Ascending aorta (tissue), 2 donors: Measurements from ENCODE around the gene STK17A. TPM values are rescaled to one million over a fixed set of nuclear protein-coding genes. Genes with fewer than 3 reads are reported as not detected.
"Not testable (repeated sequence)": the region's sequence is repeated elsewhere in the genome, so short reads cannot be mapped to it uniquely, and the experiment has no call there.

ENCODE experiments used
- DNase-seq, 2 donors: peaks; one replicate each; pipeline ENCODE4 v3.0.0-alpha.2; 2019; ENCODE audit warnings: low spot score in 2 of 2
- H3K27ac ChIP-seq, 2 donors: fragments of 200-600 bp; sonication (generic); one replicate each; pipeline ENCODE4 v1.5.1; 2016 to 2017; ENCODE audit warnings: mild to moderate bottlenecking in 1 of 2
- H3K27me3 ChIP-seq: fragments of 200-600 bp; sonication (generic); one replicate; pipeline ENCODE4 v1.5.1; 2017
- H3K36me3 ChIP-seq, 2 donors: fragments of 200-600 bp; sonication (generic); one replicate each; pipeline ENCODE4 v1.5.1; 2016
- H3K4me1 ChIP-seq, 2 donors: fragments of 200-600 bp; sonication (generic); one replicate each; pipeline ENCODE4 v1.5.1; 2016 to 2017; ENCODE audit warnings: mild to moderate bottlenecking in 1 of 2
- H3K4me3 ChIP-seq, 2 donors: fragments of 200-600 bp; sonication (generic); one replicate each; pipeline ENCODE4 v1.5.1; 2016 to 2017; ENCODE audit warnings: mild to moderate bottlenecking in 1 of 2
- H3K9me3 ChIP-seq, 2 donors: fragments of 200-600 bp; sonication (generic); one replicate each; pipeline ENCODE4 v1.5.1; 2016
- CTCF ChIP-seq, 3 experiments: fragments of 200-600 bp in 2 of 3; fragments of 450-650 bp in 1 of 3; sonication (generic) in 2 of 3; IDR thresholded peaks; one replicate each; pipeline ENCODE4 v1.5.1; 2016 to 2019; ENCODE audit warnings: antibody characterized with exemption in 3 of 3, mild to moderate bottlenecking in 1 of 3, moderate library complexity in 1 of 3
- intact Hi-C: fragments of 100-400 bp; cut with DNase I; formaldehyde crosslinking; loops from one replicate; pipeline ENCODE4 v1.15.1; 2023
- total RNA-seq: library from RNA; depleted of rRNA; stranded (reverse); fragments of >200 nt; gene quantifications from one replicate; pipeline ENCODE4 v1.1.0, GENCODE V29; 2016

STK17A gene
- total RNA-seq, 1 donor from 2014 or later = 9.6 TPM

DNA sequence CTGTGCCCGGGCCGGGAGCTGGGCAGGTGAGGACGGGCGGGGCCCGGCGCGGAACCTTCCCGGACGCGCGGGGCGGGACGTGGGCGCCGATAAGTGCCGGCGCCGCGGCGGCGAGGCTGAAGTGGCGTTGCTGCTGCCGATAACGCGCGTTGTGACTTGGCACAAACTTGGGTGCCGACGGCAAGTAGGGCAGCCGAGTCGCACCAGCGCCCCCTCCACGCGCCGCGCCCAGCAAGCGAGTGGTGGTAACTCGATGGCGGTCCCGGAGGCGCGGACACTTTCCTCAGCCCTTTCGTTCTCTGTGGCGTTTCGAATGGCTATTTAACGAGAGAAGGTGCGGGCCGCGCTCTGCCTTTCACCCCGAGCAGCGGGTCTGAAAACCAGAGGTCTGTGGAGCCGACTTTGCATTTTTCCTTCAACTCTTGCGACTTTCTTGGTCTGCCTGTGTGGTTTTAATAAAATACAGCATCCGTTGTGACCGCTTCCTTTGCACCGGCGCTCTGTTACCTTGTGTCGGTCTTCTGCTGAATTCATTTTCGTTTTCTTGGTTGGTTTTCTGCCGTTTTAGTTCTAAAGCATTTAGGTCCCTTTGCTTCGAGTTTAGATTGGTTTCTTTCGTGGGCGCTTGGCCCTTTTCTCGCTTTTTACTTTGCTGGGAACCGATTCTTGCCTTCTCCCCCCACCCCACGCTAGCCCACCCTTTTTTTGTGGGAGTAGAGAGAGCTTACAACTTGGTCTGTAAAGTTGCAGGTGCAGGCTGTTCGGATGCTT, 701 bp downstream of the STK17A start:
- Histone ChIP-seq H3K27me3 (no peaks in the 10 kb centered on the region), H3K36me3 (no peaks in the 10 kb centered on the region), H3K4me3 (peak overlapping the region; percentile 83 to 89), H3K27ac (peak overlapping the region; percentile 92 to 98), H3K9me3 (no peaks in the 10 kb centered on the region), H3K4me1 (peaks cover 0 to 10% of the 10 kb centered on the region in 2 donors)
- DNase-seq = peak in 1 of 2 donors; percentile 84
- intact Hi-C loops = loop anchor here (1.0 to 10.0 kb wide), 4 partner anchors 65 to 649 kb away; partner anchors contain the start of genes MRPL32 and PSMA2
- TF ChIP-seq CTCF (IDR thresholded peaks at IDR 0.05) = peak in 1 of 3 experiments; percentile 20

DNA sequence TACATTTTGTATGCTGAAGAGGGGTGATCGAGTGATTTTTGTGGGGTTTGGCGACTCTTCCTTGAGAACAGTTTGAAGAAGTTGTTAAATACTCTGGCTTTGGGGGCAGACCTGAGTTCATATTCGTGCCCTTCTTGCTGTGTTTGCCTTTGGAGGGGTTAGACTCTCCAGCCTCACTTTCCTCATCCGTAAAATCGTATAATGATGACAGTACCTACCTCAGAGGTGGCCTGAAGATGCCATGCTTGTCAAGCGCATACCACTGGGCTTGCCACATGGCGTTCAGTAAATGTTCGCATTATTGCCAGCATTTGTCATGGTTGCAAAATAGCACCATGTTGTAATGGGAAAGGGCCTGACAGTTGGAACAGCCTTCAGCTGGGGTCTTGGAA, 1.3 kb downstream of the STK17A start:
- H3K4me1 ChIP-seq = peaks cover 0 to 15% of the 10 kb centered on the region in 2 donors
- peak in 1 of 2 donors; percentile 87 for DNase-seq
- peak overlapping the region; percentile 83 to 89 for H3K4me3 ChIP-seq
- intact Hi-C loops = loop anchor here (10.0 kb wide), 1 partner anchor 649 kb away; the partner anchor contains the start of genes MRPL32 and PSMA2
- no peaks in the 10 kb centered on the region for H3K36me3 ChIP-seq
- peak overlapping the region; percentile 92 to 98 for H3K27ac ChIP-seq
- H3K27me3 ChIP-seq = no peaks in the 10 kb centered on the region
- TF ChIP-seq CTCF (IDR thresholded peaks at IDR 0.05) = no peak
- H3K9me3 ChIP-seq = no peaks in the 10 kb centered on the region

DNA sequence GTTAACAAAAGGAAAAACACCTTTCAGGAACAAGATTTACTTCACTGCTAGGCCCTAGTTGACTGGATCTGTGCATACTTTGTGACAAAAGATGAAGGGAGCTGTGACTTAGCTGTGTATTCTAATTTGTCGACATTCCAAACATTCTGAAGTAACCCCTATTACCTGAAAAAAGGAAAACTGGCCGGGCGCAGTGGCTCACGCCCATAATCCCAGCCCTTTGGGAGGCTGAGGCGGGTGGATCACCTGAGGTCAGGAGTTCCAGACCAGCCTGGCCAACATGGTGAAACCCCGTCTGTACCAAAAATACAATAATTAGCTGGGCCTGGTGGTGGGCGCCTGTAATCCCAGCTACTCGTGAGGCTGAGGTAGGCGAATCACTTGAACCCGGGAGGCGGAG, 1.8 kb downstream of the STK17A start:
- DNase-seq, H3K27me3 ChIP-seq, H3K9me3 ChIP-seq, H3K36me3 ChIP-seq: not testable (repeated sequence)
- Histone ChIP-seq H3K27ac (peak overlapping the region; percentile 92 to 98), H3K4me1 (peaks cover 0 to 19% of the 10 kb centered on the region in 2 donors), H3K4me3 (peak overlapping the region; percentile 83 to 89)
- intact Hi-C loops = loop anchor here (10.0 kb wide), 1 partner anchor 650 kb away; the partner anchor contains the start of genes MRPL32 and PSMA2

- intact Hi-C loops = loop anchor here (10.0 kb wide), 1 partner anchor 651 kb away; the partner anchor contains the start of genes MRPL32 and PSMA2
- H3K9me3 ChIP-seq = no peaks in the 10 kb centered on the region
- no peaks in the 10 kb centered on the region for H3K27me3 ChIP-seq
- peak overlapping the region; percentile 83 to 89 for H3K4me3 ChIP-seq
- H3K4me1 ChIP-seq = peaks cover 0 to 25% of the 10 kb centered on the region in 2 donors
- peak overlapping the region; percentile 92 to 98 for H3K27ac ChIP-seq
- no peak for TF ChIP-seq CTCF (IDR thresholded peaks at IDR 0.05)
- no peak for DNase-seq
- no peaks in the 10 kb centered on the region for H3K36me3 ChIP-seq
These were observed 2.7 kb downstream of the STK17A start for GRCh38 chr7:43585562-43585961.

DNA sequence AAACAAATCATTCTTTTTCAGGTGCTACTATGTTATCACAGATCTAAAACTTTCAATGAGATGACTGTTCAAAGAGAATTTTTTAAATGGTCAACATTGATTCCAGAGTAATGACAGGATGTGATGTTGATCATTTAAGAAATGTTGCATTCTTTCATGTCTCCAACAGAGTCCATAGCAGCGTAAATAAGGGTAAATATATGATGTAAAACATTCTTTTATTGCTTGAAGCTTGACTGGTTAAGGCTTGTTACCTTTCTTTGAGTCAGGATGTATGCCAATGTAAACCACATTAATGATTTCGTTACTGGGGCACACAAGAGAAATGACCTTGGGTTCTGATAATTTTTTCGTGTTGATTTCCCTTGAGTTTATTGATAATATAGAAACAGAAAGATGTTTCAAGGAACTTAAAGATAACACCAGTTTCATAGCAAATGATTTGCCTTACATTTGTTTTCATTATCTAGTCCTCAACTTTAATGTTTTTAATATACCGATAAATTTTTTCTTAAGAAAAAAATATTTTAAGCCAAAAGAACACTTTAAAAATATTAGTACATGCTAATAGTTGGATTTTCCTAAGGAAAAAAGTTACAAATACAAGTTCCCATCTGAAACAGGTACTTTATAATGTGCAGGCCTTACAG, 3.5 kb downstream of the STK17A start:
- DNase-seq = no peak
- TF ChIP-seq CTCF (IDR thresholded peaks at IDR 0.05) = no peak
- intact Hi-C loops = loop anchor here (10.0 kb wide), 1 partner anchor 652 kb away; the partner anchor contains the start of genes MRPL32 and PSMA2
- H3K9me3 ChIP-seq = no peaks in the 10 kb centered on the region
- H3K27ac ChIP-seq = peak overlapping the region; percentile 92 to 98
- H3K27me3 ChIP-seq = no peaks in the 10 kb centered on the region
- H3K4me3 ChIP-seq = peak overlapping the region in 1 of 2 donors; percentile 89
- H3K4me1 ChIP-seq = peaks cover 0 to 33% of the 10 kb centered on the region in 2 donors
- H3K36me3 ChIP-seq = no peaks in the 10 kb centered on the region
